Activated CD8-positive, alpha-beta memory T cell treated with anti-CD3 and anti-CD28 coated beads, Interleukin-2, amount 10 ng/mL, durations not matched to agents 7 days and 5 days (primary cell): Measurements from ENCODE around the gene CHRND. TPM values are rescaled to one million over a fixed set of nuclear protein-coding genes. Genes with fewer than 3 reads are reported as not detected.

Experiments used
- ATAC-seq: fragments of 150-1000 bp; cut with Tn5 transposase; one replicate; pipeline ENCODE4 v1.10.0; 2021; ENCODE audit warnings: moderate library complexity
- CTCF ChIA-PET: fragments of 350-600 bp; sonication (Branson Sonifier 250); formaldehyde crosslinking; loops from one replicate; lab custom pipeline; 2021; ENCODE audit warnings: antibody characterized with exemption; lab: Charles Lee
- DNase-seq: peaks from one replicate; pipeline ENCODE4 v3.0.0-alpha.2; 2020
- H3K27ac Mint-ChIP-seq: one replicate; pipeline ENCODE4 v1.8.0; 2021; ENCODE audit warnings: mild to moderate bottlenecking, mixed read lengths
- H3K27me3 Mint-ChIP-seq: one replicate; pipeline ENCODE4 v1.8.0; 2021; ENCODE audit warnings: mixed read lengths
- H3K36me3 Mint-ChIP-seq: one replicate; pipeline ENCODE4 v1.8.0; 2021; ENCODE audit warnings: mild to moderate bottlenecking, mixed read lengths
- H3K4me1 Mint-ChIP-seq: one replicate; pipeline ENCODE4 v1.8.0; 2021; ENCODE audit warnings: mixed read lengths
- H3K4me3 Mint-ChIP-seq: one replicate; pipeline ENCODE4 v1.8.0; 2021; ENCODE audit warnings: mild to moderate bottlenecking, moderate library complexity, mixed read lengths
- H3K9me3 Mint-ChIP-seq: one replicate; pipeline ENCODE4 v1.8.0; 2022; ENCODE audit warnings: low read depth, mixed read lengths
- total RNA-seq, 2 experiments: library from RNA; stranded (reverse); gene quantifications; one replicate each; pipeline ENCODE4 v1.2.3, GENCODE V29; 2021

CHRND gene
- total RNA-seq, 2 experiments from 2014 or later, result not detected

DNA sequence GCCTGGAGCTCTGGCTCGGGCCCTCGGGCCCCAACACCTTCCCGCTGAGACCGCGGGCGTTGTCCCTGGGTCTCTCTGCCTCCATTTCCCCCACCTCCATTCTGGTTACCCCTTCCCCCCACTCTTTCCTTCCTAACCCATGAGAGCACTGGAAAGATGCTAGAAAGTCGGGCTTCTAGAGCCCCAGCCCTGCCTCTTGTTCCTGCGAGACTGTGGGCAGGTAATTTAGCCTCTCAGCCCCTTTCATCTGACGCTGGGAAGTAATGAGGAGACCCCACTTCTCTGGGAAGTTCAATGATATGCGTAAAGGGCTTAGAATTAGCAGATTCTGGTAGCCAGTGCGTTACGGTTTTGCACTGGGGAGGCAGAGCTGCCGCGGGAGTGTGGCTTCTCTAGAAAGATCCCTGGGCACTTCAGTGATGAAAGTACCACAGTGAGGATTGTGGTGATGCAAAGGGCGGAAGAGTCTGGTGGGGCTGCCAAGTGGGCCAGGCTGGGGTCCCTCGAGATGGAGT, 22.1 kb upstream of the CHRND start:
- H3K4me1 Mint-ChIP-seq, result peaks cover 2% of the 10 kb centered on the region
- H3K36me3 Mint-ChIP-seq, result no peaks in the 10 kb centered on the region
- H3K27ac Mint-ChIP-seq, result no peak overlapping the region
- H3K9me3 Mint-ChIP-seq, result no peaks in the 10 kb centered on the region
- ATAC-seq, result no peak
- CTCF ChIA-PET, result no interaction called here
- DNase-seq, result no peak
- peaks cover 47% of the 10 kb centered on the region for H3K27me3 Mint-ChIP-seq
- no peak overlapping the region for H3K4me3 Mint-ChIP-seq

DNA sequence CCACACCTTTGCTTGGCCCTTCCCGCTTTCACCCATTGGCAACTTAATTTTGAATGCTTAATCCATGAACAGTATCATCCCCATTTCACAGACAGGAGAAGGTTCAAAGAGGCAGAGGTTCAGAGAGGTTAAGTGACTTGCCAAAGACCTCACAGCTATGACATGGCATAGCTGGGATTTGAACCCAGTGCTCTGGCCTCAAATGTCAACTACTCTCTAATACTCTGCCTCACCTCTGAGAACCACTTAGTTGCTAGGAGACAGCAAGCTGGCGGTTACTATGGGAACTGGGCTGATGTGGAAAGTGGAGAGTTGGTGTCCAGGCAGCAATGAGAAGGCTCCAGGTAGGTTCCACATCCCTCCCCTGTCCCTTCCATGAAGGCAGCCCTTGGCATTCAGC, 21.5 kb upstream of the CHRND start:
- Mint-ChIP-seq H3K27ac (no peak overlapping the region), H3K36me3 (no peaks in the 10 kb centered on the region), H3K27me3 (peaks cover 50% of the 10 kb centered on the region), H3K9me3 (no peaks in the 10 kb centered on the region), H3K4me1 (peaks cover 2% of the 10 kb centered on the region), H3K4me3 (no peak overlapping the region)
- ATAC-seq (no peak), DNase-seq (no peak)
- CTCF ChIA-PET, result no interaction called here

DNA sequence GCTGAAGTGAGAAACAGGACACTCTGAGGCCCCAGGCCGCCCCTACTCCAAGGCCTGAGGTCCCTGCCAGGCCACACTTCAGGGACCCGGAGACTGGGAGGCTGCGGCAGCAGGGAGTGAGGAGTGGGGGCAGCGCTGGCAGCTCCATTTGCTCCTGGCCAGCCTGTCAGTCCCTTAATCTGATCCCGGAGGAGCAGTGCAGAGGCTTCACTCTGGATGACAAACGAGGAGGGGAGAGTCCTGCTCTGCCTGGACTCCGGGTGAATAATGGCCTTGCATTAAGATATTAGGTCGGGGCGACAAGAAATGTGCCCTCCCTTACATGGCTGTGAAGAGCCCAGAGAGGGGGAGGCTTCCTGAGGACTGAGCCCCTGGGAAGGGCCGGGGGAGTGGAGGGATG, 20.1 kb upstream of the CHRND start:
- no peak overlapping the region for H3K27ac Mint-ChIP-seq
- H3K4me1 Mint-ChIP-seq, result peaks cover 2% of the 10 kb centered on the region
- no peak for DNase-seq
- H3K4me3 Mint-ChIP-seq, result no peak overlapping the region
- H3K9me3 Mint-ChIP-seq, result no peaks in the 10 kb centered on the region
- H3K36me3 Mint-ChIP-seq, result no peaks in the 10 kb centered on the region
- peaks cover 46% of the 10 kb centered on the region for H3K27me3 Mint-ChIP-seq
- CTCF ChIA-PET, result no interaction called here
- no peak for ATAC-seq

DNA sequence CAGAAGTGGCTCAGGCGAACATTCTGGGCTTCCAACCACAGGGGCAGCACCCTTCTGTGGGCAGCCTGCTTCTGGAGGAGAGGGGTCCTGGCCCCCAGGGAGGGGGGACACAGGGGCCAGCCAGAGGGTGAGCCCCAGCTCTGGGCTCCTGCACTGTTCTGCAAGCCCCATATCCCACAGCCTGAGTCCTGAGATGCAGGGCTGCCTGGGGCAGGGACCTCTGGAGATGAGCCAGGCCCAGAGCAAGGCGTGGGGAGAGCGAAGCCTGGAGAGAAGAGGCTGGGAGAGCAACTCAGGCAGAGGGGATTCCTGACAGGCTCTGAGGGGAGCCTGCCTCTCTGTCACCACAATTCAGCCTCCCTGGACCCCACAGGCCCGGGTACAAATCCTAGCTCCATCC, 19.3 kb upstream of the CHRND start:
- no peak overlapping the region for H3K4me3 Mint-ChIP-seq
- DNase-seq (no peak), ATAC-seq (no peak)
- H3K27me3 Mint-ChIP-seq, result peaks cover 39% of the 10 kb centered on the region
- H3K36me3 Mint-ChIP-seq, result no peaks in the 10 kb centered on the region
- H3K27ac Mint-ChIP-seq, result no peak overlapping the region
- peaks cover 2% of the 10 kb centered on the region for H3K4me1 Mint-ChIP-seq
- CTCF ChIA-PET, result no interaction called here
- H3K9me3 Mint-ChIP-seq, result no peaks in the 10 kb centered on the region

DNA sequence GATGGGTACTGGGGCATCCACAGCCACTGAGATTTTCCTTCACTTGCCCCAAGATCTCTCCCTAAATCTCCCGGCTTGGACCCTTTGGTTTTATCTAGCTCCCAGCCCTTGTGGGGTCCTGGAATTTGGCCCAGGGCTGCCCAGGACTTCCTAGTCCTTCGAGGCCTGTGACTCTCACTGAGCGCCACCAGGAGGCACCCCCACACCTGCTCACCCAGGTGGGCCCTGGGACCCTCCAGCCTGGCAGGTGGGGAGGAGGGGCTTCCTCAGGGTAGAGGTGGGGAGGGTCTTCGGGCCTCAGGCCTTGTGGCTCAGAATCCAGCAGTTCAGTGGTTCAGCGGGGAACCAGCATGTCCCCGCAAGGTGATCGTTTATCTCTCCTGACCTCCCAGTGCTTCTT, 17.7 kb upstream of the CHRND start:
- no peaks in the 10 kb centered on the region for H3K4me1 Mint-ChIP-seq
- H3K36me3 Mint-ChIP-seq, result no peaks in the 10 kb centered on the region
- H3K9me3 Mint-ChIP-seq, result no peaks in the 10 kb centered on the region
- no peak overlapping the region for H3K27ac Mint-ChIP-seq
- no peak for ATAC-seq
- no peak overlapping the region for H3K4me3 Mint-ChIP-seq
- DNase-seq, result no peak
- CTCF ChIA-PET, result no interaction called here
- H3K27me3 Mint-ChIP-seq, result peaks cover 34% of the 10 kb centered on the region

DNA sequence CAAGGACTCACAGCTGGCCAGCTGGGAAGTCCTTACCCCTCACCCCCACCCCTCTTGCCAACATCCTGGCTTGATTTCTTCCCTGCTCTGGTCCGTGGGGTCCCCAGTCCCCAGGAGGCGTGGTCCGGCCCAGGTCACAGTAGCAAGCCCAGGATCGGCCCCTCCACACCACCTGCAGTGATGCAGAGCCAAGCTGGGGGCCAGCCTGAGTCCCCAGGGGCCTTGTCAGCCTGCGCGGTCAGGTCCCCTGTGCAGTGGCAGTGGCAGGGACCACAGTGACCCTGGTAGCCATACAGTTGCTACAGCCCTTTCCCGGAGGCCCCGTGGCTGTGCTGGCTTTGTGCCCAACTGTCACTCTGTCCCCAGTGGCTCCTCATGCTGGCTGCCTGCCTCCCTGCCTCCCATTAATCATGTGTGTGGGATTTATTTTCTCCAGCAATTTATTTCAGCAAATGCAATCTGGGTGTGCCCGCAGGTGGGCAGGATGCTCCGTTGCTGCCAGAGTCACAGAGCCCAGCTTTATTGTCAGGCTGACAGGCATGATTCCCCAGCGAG, 14.5 kb upstream of the CHRND start:
- H3K36me3 Mint-ChIP-seq, result no peaks in the 10 kb centered on the region
- no peak for ATAC-seq
- DNase-seq, result no peak
- CTCF ChIA-PET, result interaction anchor here (0.8 kb wide), 1 partner anchor 11 kb away, joined by 4 read pairs; no protein-coding TSS in a partner anchor
- H3K4me3 Mint-ChIP-seq, result no peak overlapping the region
- H3K27ac Mint-ChIP-seq, result no peak overlapping the region
- no peaks in the 10 kb centered on the region for H3K4me1 Mint-ChIP-seq
- H3K9me3 Mint-ChIP-seq, result no peaks in the 10 kb centered on the region
- H3K27me3 Mint-ChIP-seq, result peaks cover 13% of the 10 kb centered on the region

DNA sequence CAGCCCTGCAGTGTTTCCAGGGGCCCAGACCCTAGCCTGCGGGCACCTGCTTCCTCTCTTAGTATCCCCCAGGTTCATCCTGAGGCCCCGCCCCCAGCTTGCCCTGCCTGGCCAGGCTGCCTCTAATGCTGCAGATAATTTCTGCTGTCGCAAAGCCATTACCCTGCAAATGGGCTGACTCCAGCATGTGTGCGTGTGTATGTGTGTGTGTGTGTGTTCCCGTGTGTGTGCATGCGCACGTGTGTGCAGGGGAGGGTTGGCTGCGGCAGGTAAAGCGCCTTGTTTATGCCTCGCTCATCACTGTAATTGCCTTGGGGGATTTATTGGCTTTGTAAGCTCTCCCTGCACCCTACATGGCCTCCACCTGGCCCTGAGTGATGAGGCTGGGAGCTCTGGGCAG, 13.4 kb upstream of the CHRND start:
- Mint-ChIP-seq H3K4me1 (no peaks in the 10 kb centered on the region), H3K36me3 (no peaks in the 10 kb centered on the region), H3K27ac (no peak overlapping the region), H3K9me3 (no peaks in the 10 kb centered on the region), H3K27me3 (peaks cover 13% of the 10 kb centered on the region), H3K4me3 (no peak overlapping the region)
- ATAC-seq, result no peak
- no peak for DNase-seq
- CTCF ChIA-PET, result interaction anchor here (1.8 kb wide), 1 partner anchor 10 kb away, joined by 5 read pairs; no protein-coding TSS in a partner anchor

DNA sequence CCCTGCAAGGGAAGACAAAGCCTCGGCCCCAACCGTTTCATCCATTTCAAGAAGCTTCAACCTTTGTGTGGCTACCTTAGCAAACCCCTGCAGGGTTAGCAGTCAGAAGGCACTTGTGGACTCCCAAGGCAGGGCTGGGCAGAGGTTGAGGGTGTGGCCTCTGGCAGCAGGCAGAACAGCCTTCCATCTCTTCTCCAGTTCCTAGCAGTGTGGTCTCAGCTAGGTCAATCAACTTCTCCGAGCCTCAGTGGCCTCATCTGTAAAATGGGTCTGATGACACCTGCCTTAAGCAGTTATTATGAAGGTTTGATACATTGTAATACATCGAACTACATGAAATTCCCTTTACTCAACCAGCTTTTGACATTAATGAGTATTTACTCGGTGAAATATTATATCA, 12.6 kb upstream of the CHRND start:
- Mint-ChIP-seq H3K9me3 (no peaks in the 10 kb centered on the region), H3K27ac (no peak overlapping the region), H3K27me3 (peaks cover 13% of the 10 kb centered on the region), H3K4me1 (no peaks in the 10 kb centered on the region), H3K4me3 (no peak overlapping the region), H3K36me3 (no peaks in the 10 kb centered on the region)
- no peak for DNase-seq
- CTCF ChIA-PET, result interaction anchor here (1.8 kb wide), 1 partner anchor 9 kb away, joined by 5 read pairs; no protein-coding TSS in a partner anchor
- ATAC-seq, result no peak

DNA sequence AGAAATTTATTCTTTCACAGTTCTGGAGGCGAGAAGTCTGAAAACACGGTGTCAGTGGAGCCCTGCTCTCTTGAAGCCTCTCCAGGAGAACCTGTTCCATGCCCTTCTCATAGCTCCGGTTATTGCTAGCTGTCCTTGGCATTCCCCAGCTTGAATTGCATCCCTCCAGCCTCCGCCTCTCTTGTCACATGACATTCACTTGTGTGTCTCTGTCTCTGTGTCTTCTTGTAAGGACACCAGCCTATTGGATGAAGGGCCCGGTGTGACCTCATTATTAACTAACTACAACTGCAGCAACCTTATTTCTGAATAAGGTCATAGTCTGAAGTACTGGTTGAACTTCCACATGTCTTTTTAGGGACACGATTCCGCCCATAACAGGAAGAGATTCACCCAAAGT, 10.3 kb upstream of the CHRND start:
- Mint-ChIP-seq H3K4me3 (no peak overlapping the region), H3K4me1 (no peaks in the 10 kb centered on the region), H3K27ac (no peak overlapping the region), H3K9me3 (no peaks in the 10 kb centered on the region), H3K36me3 (no peaks in the 10 kb centered on the region), H3K27me3 (peaks cover 7% of the 10 kb centered on the region)
- DNase-seq (no peak), ATAC-seq (no peak)
- CTCF ChIA-PET, result interaction anchor here (0.7 kb wide), 1 partner anchor 8 kb away, joined by 4 read pairs; no protein-coding TSS in a partner anchor

DNA sequence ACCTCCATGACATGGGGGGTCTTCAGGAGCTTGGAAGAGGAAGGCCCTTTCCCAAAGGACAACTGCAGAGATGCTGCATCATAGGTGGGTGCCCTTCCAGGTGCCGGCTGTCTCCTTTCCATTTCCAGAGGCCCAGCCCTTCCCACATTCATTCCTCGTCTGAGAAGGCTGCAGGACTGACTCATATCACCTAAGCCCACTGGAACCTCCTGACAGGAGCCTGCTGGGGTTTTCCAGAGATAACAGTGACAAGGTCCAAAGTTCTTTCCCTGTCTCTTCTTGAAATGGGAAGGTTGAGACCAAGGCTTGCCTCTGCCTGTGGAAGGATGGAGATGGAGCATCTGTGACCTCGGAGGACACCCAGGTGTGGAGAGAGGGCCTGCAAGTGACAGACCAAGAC, 9.4 kb upstream of the CHRND start:
- no peak overlapping the region for H3K4me3 Mint-ChIP-seq
- peaks cover 9% of the 10 kb centered on the region for H3K27me3 Mint-ChIP-seq
- CTCF ChIA-PET, result no interaction called here
- H3K27ac Mint-ChIP-seq, result no peak overlapping the region
- H3K4me1 Mint-ChIP-seq, result no peaks in the 10 kb centered on the region
- DNase-seq, result no peak
- H3K36me3 Mint-ChIP-seq, result no peaks in the 10 kb centered on the region
- no peaks in the 10 kb centered on the region for H3K9me3 Mint-ChIP-seq
- ATAC-seq, result no peak

DNA sequence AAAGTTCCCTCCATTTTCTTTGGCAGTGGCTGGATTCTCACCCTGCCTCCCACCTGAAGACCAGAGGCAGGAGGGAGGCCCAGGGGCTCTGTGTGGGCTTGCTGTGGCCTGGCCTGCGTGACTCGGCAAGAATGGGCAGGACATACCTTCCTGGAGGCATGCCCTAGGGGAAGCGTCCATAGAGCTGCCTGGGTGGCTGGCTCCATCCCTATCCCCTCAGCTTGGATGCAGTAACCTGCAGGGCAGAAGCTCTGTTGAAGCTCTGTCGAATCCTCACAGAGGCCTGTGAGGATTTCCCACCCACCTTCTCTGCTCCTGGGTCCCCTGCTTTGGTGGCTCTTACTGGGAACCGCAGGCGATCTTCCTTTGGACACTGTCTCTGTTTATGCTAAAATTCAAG, 7.1 kb upstream of the CHRND start:
- H3K4me1 Mint-ChIP-seq, result no peaks in the 10 kb centered on the region
- H3K4me3 Mint-ChIP-seq, result no peak overlapping the region

DNA sequence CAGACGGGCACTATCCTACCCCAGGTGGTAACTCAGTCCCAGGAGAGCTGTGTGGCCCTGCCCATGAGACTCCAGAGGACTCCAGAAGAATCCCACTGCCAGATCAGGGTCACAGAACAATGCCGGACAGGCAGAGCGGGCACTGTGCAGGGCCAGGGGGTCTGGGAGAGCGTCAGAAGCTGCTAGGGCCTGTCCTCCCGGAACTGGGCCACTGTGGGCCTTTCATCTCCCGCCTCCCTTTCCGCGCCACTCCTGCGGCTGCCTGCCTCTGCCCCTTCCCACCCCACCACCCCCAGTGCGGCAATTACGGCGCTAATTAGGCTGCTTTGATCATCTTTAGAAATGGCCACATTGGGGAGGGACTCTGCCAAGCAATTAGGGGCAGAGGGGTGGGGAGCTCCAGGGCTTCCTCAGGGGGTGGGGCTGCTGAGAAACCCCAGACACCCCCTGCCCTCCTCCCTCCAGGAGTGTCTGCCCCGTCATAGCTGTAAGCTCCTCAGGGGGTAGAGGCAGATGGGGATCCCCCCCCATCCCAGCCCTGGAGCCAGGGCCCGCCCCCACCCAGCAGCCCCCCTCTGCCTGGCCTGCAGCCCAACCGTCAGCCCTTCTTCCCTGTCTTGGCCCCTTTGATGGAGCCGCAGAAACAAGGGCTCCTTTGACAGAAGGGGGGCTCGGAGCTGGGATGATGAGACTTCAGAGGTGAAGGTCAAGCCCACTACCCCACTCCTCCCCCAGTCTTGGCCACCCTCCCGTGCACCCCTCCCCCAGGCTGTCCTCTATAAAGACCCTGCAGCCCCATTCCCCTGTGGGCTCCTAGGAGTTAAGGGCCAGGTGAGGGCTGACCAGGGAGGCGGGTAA, 6.2 kb upstream of the CHRND start, which contains the start of gene PRSS56:
Gene PRSS56, plus strand, starts transcription at position 808 of the 858 bp plus-strand sequence. CDS start 211 bp downstream, outside the sequence.
- no peak within 1 kb of the TSS for H3K27ac Mint-ChIP-seq
- H3K4me3 Mint-ChIP-seq, result no peak within 1 kb of the TSS
- DNase-seq, result no peak
- CTCF ChIA-PET, result interaction anchor here (6.4 kb wide), 1 partner anchor 73 kb away, joined by 34 read pairs; no protein-coding TSS in a partner anchor
- peaks cover 2% of the 10 kb centered on the region for H3K4me1 Mint-ChIP-seq
- no peaks in the 10 kb centered on the region for H3K9me3 Mint-ChIP-seq
- no peaks in the 10 kb centered on the region for H3K36me3 Mint-ChIP-seq
- peaks cover 18% of the 10 kb centered on the region for H3K27me3 Mint-ChIP-seq
- ATAC-seq, result no peak

More for the DNA sequence above, 7.1 kb upstream of the CHRND start:
- no peaks in the 10 kb centered on the region for H3K9me3 Mint-ChIP-seq
- no peaks in the 10 kb centered on the region for H3K36me3 Mint-ChIP-seq
- no peak overlapping the region for H3K27ac Mint-ChIP-seq
- ATAC-seq (no peak), DNase-seq (no peak)
- CTCF ChIA-PET, result interaction anchor here (6.4 kb wide), 1 partner anchor 72 kb away, joined by 34 read pairs; no protein-coding TSS in a partner anchor
- peaks cover 16% of the 10 kb centered on the region for H3K27me3 Mint-ChIP-seq

DNA sequence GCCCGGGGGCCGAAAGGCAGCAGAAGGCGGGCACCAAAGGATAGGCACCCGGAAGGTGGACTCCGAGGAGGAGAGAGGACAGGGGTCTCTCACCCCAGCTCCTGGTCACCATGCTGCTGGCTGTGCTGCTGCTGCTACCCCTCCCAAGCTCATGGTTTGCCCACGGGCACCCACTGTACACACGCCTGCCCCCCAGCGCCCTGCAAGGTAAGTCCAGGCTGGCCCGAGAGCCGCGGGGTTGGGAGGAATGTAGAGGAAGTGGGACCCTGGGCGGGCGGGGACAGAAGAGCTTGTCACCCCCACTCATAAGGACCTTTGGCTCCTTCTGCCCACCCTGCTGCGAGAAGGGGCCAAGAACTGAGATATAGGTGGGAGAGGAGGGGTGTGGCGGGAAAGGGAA, 5.5 kb upstream of the CHRND start:
- no peak for DNase-seq
- Mint-ChIP-seq H3K27me3 (peaks cover 18% of the 10 kb centered on the region), H3K36me3 (no peaks in the 10 kb centered on the region), H3K4me3 (no peak overlapping the region), H3K9me3 (no peaks in the 10 kb centered on the region), H3K4me1 (peaks cover 2% of the 10 kb centered on the region), H3K27ac (no peak overlapping the region)
- CTCF ChIA-PET, result interaction anchor here (1.6 to 6.4 kb wide), 3 partner anchors 73 to 86 kb away, joined by 5 to 34 read pairs (median 16); no protein-coding TSS in a partner anchor
- ATAC-seq, result no peak
